ENCODE data around the gene RUNX1. TPM values are rescaled to one million over a fixed set of nuclear protein-coding genes. Genes with fewer than 3 reads are reported as not detected.
A peak's percentile ranks its signal among the peaks of the same experiment; 100 is the strongest.

The RUNX1 gene
- total and polyA plus RNA-seq, 2 of the 13 experiments (the other 11 are each of a cell fraction or from before 2014, with no cell fraction given) = 5.4 to 6.4 TPM

DNA sequence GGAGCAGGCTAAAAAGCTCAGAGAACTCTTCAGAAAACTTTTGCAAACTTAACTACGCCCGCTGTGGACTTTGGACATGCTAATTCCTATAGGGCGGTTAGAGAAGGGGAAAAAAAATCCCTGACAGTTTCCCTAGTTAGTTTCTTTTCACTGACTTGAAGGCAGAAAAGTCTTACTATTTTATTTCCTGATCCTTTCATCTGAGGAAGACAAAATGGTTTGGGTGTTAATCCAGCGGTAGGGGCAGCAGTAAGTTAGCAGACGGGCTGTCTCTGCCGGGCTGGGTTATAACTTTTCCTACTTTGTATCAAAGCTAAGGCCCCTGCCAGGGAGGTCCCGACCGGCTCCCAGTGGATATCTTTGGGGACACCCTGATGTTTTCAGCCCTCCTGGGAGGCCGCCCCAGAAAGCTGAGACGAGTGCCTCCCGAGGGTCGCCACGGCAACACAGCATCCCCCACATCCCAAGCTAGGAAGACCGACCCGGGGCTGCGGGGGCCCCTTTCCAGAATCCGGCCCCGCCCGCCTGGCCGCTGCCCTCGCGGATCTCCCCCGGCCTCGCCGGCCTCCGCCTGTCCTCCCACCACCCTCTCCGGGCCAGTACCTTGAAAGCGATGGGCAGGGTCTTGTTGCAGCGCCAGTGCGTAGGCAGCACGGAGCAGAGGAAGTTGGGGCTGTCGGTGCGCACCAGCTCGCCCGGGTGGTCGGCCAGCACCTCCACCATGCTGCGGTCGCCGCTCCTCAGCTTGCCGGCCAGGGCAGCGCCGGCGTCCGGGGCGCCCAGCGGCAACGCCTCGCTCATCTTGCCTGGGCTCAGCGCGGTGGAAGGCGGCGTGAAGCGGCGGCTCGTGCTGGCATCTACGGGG, 162.6 kb downstream of the RUNX1 start (continued):
- TF ChIP-seq JARID2 (CRISPR knock-in tag; IDR thresholded peaks at IDR 0.05; ENCODE audit: insufficient replicate concordance) = no peak
- TF ChIP-seq RBAK (CRISPR knock-in tag; IDR thresholded peaks at IDR 0.05) = no peak
- TF ChIP-seq ZNF251 (CRISPR knock-in tag; IDR thresholded peaks at IDR 0.05) = no peak
- no peak for TF ChIP-seq FOXK1 (CRISPR knock-in tag; IDR thresholded peaks at IDR 0.05; ENCODE audit: borderline replicate concordance, low read depth)
- no peak for TF ChIP-seq GPN1 (CRISPR knock-in tag; IDR thresholded peaks at IDR 0.05; ENCODE audit: borderline replicate concordance)
- TF ChIP-seq, protein P1, sequence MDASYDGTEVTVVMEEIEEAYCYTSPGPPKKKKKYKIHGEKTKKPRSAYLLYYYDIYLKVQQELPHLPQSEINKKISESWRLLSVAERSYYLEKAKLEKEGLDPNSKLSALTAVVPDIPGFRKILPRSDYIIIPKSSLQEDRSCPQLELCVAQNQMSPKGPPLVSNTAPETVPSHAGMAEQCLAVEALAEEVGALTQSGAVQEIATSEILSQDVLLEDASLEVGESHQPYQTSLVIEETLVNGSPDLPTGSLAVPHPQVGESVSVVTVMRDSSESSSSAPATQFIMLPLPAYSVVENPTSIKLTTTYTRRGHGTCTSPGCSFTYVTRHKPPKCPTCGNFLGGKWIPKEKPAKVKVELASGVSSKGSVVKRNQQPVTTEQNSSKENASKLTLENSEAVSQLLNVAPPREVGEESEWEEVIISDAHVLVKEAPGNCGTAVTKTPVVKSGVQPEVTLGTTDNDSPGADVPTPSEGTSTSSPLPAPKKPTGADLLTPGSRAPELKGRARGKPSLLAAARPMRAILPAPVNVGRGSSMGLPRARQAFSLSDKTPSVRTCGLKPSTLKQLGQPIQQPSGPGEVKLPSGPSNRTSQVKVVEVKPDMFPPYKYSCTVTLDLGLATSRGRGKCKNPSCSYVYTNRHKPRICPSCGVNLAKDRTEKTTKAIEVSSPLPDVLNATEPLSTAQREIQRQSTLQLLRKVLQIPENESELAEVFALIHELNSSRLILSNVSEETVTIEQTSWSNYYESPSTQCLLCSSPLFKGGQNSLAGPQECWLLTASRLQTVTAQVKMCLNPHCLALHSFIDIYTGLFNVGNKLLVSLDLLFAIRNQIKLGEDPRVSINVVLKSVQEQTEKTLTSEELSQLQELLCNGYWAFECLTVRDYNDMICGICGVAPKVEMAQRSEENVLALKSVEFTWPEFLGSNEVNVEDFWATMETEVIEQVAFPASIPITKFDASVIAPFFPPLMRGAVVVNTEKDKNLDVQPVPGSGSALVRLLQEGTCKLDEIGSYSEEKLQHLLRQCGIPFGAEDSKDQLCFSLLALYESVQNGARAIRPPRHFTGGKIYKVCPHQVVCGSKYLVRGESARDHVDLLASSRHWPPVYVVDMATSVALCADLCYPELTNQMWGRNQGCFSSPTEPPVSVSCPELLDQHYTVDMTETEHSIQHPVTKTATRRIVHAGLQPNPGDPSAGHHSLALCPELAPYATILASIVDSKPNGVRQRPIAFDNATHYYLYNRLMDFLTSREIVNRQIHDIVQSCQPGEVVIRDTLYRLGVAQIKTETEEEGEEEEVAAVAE (CRISPR knock-in tag; IDR thresholded peaks at IDR 0.05; ENCODE audit: borderline replicate concordance) = no peak
- TF ChIP-seq ZKSCAN1 (IDR thresholded peaks at IDR 0.05; ENCODE audit: low read length) = no peak
- TF ChIP-seq REXO4 (CRISPR knock-in tag; IDR thresholded peaks at IDR 0.05; ENCODE audit: borderline replicate concordance) = no peak
- TF ChIP-seq YEATS2 (CRISPR knock-in tag; IDR thresholded peaks at IDR 0.05; ENCODE audit: borderline replicate concordance) = no peak
- TF ChIP-seq, protein P2, sequence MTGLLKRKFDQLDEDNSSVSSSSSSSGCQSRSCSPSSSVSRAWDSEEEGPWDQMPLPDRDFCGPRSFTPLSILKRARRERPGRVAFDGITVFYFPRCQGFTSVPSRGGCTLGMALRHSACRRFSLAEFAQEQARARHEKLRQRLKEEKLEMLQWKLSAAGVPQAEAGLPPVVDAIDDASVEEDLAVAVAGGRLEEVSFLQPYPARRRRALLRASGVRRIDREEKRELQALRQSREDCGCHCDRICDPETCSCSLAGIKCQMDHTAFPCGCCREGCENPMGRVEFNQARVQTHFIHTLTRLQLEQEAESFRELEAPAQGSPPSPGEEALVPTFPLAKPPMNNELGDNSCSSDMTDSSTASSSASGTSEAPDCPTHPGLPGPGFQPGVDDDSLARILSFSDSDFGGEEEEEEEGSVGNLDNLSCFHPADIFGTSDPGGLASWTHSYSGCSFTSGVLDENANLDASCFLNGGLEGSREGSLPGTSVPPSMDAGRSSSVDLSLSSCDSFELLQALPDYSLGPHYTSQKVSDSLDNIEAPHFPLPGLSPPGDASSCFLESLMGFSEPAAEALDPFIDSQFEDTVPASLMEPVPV (CRISPR knock-in tag; IDR thresholded peaks at IDR 0.05) = no peak
- TF ChIP-seq, protein P3, sequence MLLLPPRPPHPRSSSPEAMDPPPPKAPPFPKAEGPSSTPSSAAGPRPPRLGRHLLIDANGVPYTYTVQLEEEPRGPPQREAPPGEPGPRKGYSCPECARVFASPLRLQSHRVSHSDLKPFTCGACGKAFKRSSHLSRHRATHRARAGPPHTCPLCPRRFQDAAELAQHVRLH (CRISPR knock-in tag; IDR thresholded peaks at IDR 0.05; ENCODE audit: borderline replicate concordance, low read depth) = no peak
- no peak for TF ChIP-seq ARID2 (CRISPR knock-in tag; IDR thresholded peaks at IDR 0.05; ENCODE audit: borderline replicate concordance)
- TF ChIP-seq, protein P4, sequence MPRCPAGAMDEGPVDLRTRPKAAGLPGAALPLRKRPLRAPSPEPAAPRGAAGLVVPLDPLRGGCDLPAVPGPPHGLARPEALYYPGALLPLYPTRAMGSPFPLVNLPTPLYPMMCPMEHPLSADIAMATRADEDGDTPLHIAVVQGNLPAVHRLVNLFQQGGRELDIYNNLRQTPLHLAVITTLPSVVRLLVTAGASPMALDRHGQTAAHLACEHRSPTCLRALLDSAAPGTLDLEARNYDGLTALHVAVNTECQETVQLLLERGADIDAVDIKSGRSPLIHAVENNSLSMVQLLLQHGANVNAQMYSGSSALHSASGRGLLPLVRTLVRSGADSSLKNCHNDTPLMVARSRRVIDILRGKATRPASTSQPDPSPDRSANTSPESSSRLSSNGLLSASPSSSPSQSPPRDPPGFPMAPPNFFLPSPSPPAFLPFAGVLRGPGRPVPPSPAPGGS (CRISPR knock-in tag; IDR thresholded peaks at IDR 0.05) = no peak
- no peak for TF ChIP-seq ARHGAP35 (CRISPR knock-in tag; IDR thresholded peaks at IDR 0.05; ENCODE audit: borderline replicate concordance)
- no peak for TF ChIP-seq ZNF549 (CRISPR knock-in tag; IDR thresholded peaks at IDR 0.05)
- TF ChIP-seq ZNF263 (CRISPR knock-in tag; IDR thresholded peaks at IDR 0.05) = peak; percentile 59; the same call in 1 of the 2 replicates
- no peak for TF ChIP-seq ZNF746 (CRISPR knock-in tag; IDR thresholded peaks at IDR 0.05)
- no peak for TF ChIP-seq ZNF10 (CRISPR knock-in tag; IDR thresholded peaks at IDR 0.05; ENCODE audit: borderline replicate concordance, low read depth)
- no peak for TF ChIP-seq IKZF1 (IDR thresholded peaks at IDR 0.05)
- TF ChIP-seq, protein P5, sequence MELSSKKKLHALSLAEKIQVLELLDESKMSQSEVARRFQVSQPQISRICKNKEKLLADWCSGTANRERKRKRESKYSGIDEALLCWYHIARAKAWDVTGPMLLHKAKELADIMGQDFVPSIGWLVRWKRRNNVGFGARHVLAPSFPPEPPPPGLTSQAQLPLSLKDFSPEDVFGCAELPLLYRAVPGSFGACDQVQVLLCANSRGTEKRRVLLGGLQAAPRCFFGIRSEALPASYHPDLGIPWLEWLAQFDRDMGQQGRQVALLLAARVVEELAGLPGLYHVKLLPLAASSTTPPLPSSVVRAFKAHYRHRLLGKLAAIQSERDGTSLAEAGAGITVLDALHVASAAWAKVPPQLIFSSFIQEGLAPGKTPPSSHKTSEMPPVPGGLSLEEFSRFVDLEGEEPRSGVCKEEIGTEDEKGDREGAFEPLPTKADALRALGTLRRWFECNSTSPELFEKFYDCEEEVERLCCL (CRISPR knock-in tag; IDR thresholded peaks at IDR 0.05; ENCODE audit: borderline replicate concordance) = no peak

Measured in HepG2 (cell line).